Measurements from ENCODE around the gene KSR1. TPM values are rescaled to one million over a fixed set of nuclear protein-coding genes. Genes with fewer than 3 reads are reported as not detected.

The KSR1 gene
- total and polyA plus RNA-seq, 4 donors, result 23.0 to 71.1 (median 47.0) TPM

DNA sequence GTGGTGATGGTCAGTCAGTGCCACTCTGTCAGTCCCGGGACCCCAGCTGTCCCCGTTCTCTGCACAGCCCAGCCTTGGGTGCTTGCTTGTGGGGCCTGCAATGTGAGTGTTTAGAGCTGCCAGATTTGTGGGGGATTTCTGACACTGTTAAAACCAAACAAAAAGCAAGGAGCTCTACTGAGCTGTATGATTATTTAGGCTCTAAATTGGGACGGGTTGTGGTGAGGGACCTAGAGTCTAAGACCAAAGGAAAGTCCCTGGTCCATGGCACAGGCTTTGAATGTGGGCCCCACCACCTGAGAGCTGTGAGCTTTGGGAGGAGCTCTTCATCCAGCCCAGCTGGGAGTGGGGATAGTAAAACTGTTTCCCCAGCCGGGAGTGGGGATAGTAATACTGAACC is 63.3 kb downstream of the KSR1 start:
- Histone ChIP-seq H3K36me3 (ENCODE audit: control insufficient read depth, insufficient read depth, low read length) (peaks cover 2% of the 10 kb centered on the region), H3K27me3 (ENCODE audit: control insufficient read depth, insufficient read depth, low read length) (no peaks in the 10 kb centered on the region), H3K4me3 (ENCODE audit: low read depth, low read length) (no peak overlapping the region), H3K27ac (ENCODE audit: low read depth, low read length) (peak overlapping the region; percentile 87), H3K4me1 (ENCODE audit: control insufficient read depth, insufficient read depth, low read length) (peaks cover 48% of the 10 kb centered on the region), H3K9me3 (ENCODE audit: control insufficient read depth, insufficient read depth, low read length) (no peaks in the 10 kb centered on the region)
- DNase-seq (ENCODE audit: low read depth in 4 of 6, low spot score in 6 of 6), result no peak
- 36% methylated on average over 4 of the region's 4 CpGs for WGBS (ENCODE audit: insufficient coverage)

DNA sequence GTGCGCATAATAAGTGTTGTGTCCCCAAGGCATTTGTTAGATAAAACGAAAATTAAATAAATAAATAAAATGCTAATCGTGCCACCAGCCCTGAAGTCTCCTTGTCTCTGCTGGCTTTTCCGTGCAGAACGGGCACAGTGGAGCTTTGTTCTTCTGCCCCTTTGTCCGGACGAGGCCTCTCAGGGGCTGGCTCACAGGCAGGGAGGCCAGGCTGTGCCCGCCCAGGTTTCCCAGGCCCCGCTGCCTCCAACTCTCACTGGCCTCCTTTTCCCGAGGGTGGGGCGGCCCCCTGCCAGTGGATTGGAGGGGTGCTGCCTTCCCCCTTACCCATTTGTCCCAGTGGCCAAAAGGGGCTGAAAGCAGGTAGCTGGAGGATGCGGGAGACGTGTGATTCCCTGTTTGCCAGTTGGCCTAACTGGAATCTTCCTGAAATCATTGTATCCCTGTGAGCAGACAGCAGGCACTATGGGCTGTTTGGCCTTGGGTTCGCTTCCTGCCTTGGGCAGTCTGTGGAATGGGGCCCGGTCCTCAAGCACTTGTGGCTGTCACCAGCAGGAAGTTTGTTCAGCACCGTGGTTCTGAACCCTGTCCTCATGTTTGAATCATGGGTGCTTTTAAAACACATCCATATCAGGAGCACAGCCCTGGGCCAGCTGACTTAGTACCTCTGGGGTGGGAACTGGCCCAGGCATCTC is 64.4 kb downstream of the KSR1 start:
- H3K9me3 ChIP-seq (ENCODE audit: control insufficient read depth, insufficient read depth, low read length), result no peaks in the 10 kb centered on the region
- peaks cover 2% of the 10 kb centered on the region for H3K36me3 ChIP-seq (ENCODE audit: control insufficient read depth, insufficient read depth, low read length)
- H3K4me1 ChIP-seq (ENCODE audit: control insufficient read depth, insufficient read depth, low read length), result peaks cover 47% of the 10 kb centered on the region
- no peak overlapping the region for H3K4me3 ChIP-seq (ENCODE audit: low read depth, low read length)
- H3K27me3 ChIP-seq (ENCODE audit: control insufficient read depth, insufficient read depth, low read length), result no peaks in the 10 kb centered on the region
- peak overlapping the region; percentile 87 for H3K27ac ChIP-seq (ENCODE audit: low read depth, low read length)
- peak in 4 of 6 donors; percentile 43 to 84 (median 64) for DNase-seq (ENCODE audit: low read depth in 4 of 6, low spot score in 6 of 6)
- 30% methylated on average over 12 of the region's 16 CpGs for WGBS (ENCODE audit: insufficient coverage)

DNA sequence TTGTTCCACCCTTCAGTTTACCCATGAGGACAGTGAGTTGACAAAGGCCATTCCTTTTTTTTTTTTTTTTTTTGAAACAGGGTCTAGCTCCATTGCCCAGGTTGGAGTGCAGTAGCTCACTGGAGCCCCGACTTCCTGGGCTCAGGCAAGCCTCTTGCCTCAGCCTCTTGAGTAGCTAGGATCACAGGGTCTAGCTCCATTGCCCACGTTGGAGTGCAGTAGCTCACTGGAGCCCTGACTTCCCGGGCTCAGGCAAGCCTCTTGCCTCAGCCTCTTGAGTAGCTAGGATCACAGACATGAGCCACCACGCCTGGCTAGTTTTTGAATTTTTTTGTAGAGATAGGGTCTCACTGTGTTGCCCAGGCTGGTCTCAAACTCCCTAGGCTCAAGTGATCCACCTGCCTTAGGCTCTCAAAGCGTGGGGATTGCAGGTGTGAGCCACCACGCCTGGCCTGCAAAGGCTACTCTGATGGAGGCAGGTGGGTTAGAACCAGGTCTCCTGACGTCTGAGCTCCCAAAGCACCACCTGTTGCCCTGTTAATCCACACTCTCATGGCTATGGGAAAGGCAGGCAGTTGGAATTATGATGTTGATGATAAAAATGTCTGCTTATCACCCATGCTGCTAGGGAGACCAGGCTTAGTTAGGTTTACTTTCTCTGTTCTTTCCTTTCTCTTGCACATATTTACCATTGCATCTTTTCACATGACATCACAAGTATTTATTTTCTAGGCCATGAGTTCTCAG is 65.2 kb downstream of the KSR1 start:
- Histone ChIP-seq H3K27me3 (ENCODE audit: control insufficient read depth, insufficient read depth, low read length) (no peaks in the 10 kb centered on the region), H3K4me3 (ENCODE audit: low read depth, low read length) (no peak overlapping the region), H3K36me3 (ENCODE audit: control insufficient read depth, insufficient read depth, low read length) (peaks cover 2% of the 10 kb centered on the region), H3K4me1 (ENCODE audit: control insufficient read depth, insufficient read depth, low read length) (peaks cover 47% of the 10 kb centered on the region), H3K27ac (ENCODE audit: low read depth, low read length) (no peak overlapping the region), H3K9me3 (ENCODE audit: control insufficient read depth, insufficient read depth, low read length) (no peaks in the 10 kb centered on the region)
- DNase-seq (ENCODE audit: low read depth in 4 of 6, low spot score in 6 of 6), result no peak
- WGBS (ENCODE audit: insufficient coverage), result 98% methylated on average over 5 of the region's 7 CpGs

DNA sequence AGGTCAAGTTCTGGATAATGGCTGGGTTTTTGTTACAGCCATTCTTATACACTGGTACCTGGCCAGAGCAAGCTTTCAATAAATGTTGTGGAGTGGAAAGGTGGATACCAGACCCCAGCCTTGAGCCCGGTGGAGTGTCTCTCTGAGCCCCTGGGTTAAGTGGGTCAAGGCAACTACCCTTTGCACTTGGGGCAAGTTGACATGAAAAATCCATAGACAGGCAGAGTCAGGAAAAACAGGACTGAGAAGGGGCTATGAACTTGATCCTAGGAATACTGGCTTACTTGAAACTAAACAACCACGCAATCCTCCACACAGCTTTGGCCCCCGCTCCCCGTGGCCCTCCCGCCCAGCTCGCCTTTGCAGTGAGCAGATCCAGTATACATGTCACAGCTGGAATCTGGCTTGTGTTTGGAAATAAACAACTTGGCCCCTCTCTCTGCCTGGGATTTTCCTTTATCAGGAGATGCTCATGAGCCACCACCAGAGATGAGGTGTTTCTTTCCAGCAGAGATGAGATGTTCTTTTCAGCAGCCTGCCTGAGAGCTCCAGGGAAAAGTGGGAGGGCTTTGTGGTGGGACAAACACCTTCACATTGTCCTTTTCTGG is 65.9 kb downstream of the KSR1 start:
- H3K27me3 ChIP-seq (ENCODE audit: control insufficient read depth, insufficient read depth, low read length), result no peaks in the 10 kb centered on the region
- no peaks in the 10 kb centered on the region for H3K9me3 ChIP-seq (ENCODE audit: control insufficient read depth, insufficient read depth, low read length)
- peaks cover 51% of the 10 kb centered on the region for H3K4me1 ChIP-seq (ENCODE audit: control insufficient read depth, insufficient read depth, low read length)
- H3K4me3 ChIP-seq (ENCODE audit: low read depth, low read length), result no peak overlapping the region
- peaks cover 2% of the 10 kb centered on the region for H3K36me3 ChIP-seq (ENCODE audit: control insufficient read depth, insufficient read depth, low read length)
- WGBS (ENCODE audit: insufficient coverage), result 89% methylated on average over 5 of the region's 6 CpGs
- H3K27ac ChIP-seq (ENCODE audit: low read depth, low read length), result no peak overlapping the region
- DNase-seq (ENCODE audit: low read depth in 4 of 6, low spot score in 6 of 6), result no peak

DNA sequence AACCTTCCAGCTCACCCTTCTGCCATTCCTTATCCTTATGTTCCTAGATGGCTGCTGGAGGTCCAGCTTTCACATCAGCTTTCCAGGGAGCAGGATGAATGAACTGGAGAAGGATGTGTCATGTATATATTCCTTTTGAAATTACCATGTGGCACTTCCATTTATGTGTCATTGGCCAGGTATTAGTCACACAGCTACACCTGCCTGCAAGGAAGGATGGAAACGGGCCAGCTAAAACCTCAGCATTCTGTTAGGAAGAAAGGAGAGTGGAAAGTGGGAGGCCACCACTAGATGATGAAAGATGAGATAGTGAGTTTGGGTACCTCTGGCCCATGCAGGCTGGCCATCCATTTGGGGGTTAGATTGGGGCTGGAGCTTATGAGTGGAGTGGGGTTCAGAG is 67.5 kb downstream of the KSR1 start:
- H3K27ac ChIP-seq (ENCODE audit: low read depth, low read length), result no peak overlapping the region
- no peak overlapping the region for H3K4me3 ChIP-seq (ENCODE audit: low read depth, low read length)
- H3K36me3 ChIP-seq (ENCODE audit: control insufficient read depth, insufficient read depth, low read length), result peaks cover 2% of the 10 kb centered on the region
- H3K9me3 ChIP-seq (ENCODE audit: control insufficient read depth, insufficient read depth, low read length), result no peaks in the 10 kb centered on the region
- no peaks in the 10 kb centered on the region for H3K27me3 ChIP-seq (ENCODE audit: control insufficient read depth, insufficient read depth, low read length)
- peaks cover 42% of the 10 kb centered on the region for H3K4me1 ChIP-seq (ENCODE audit: control insufficient read depth, insufficient read depth, low read length)
- DNase-seq (ENCODE audit: low read depth in 4 of 6, low spot score in 6 of 6), result no peak
- 92% methylated on average over 1 of the region's 1 CpG for WGBS (ENCODE audit: insufficient coverage)

DNA sequence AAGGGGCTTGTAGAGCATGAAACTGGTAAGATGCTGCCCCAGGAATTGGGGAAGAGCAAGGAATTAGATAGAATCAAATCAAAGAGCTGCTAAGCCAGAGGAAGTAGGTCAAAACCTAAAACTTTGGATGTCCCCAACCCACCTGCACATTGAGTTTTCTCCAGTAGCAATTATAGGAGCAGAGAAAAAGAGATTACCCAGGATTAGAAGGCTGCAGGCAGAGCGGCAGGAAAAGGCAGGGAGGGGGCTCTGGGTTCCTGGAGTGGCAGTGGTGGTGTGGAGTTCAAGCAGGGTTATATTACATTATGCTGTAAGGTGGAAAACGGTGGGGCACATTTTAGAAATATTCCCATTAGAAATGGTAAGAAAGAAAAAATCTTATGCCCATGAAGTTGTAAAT is 68.3 kb downstream of the KSR1 start:
- WGBS (ENCODE audit: insufficient coverage), result 92% methylated on average over 1 of the region's 2 CpGs
- no peak for DNase-seq (ENCODE audit: low read depth in 4 of 6, low spot score in 6 of 6)
- Histone ChIP-seq H3K4me3 (ENCODE audit: low read depth, low read length) (no peak overlapping the region), H3K9me3 (ENCODE audit: control insufficient read depth, insufficient read depth, low read length) (no peaks in the 10 kb centered on the region), H3K4me1 (ENCODE audit: control insufficient read depth, insufficient read depth, low read length) (peaks cover 34% of the 10 kb centered on the region), H3K36me3 (ENCODE audit: control insufficient read depth, insufficient read depth, low read length) (peaks cover 2% of the 10 kb centered on the region), H3K27me3 (ENCODE audit: control insufficient read depth, insufficient read depth, low read length) (no peaks in the 10 kb centered on the region), H3K27ac (ENCODE audit: low read depth, low read length) (no peak overlapping the region)

DNA sequence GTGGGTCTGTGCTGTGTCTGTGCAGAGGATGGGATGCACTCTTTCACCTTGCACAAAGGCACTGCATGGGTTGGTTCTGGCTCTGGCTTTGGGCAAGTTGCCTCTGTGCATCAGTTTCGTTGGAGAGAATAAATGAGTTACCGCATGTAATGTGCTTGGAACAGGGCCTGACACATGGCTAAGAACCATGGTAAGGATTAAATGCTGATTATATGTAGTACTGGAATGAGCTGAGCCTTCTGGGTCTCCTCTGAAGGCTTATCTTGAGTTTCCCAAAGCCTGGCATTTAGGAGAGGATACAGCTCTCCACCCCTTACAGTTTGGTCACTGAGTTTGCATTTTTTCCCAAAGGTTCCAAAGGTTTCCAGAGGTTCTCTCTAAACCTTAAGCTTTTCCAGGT is 69.1 kb downstream of the KSR1 start:
- DNase-seq (ENCODE audit: low read depth in 4 of 6, low spot score in 6 of 6), result peak in 1 of 6 donors; percentile 39

DNA sequence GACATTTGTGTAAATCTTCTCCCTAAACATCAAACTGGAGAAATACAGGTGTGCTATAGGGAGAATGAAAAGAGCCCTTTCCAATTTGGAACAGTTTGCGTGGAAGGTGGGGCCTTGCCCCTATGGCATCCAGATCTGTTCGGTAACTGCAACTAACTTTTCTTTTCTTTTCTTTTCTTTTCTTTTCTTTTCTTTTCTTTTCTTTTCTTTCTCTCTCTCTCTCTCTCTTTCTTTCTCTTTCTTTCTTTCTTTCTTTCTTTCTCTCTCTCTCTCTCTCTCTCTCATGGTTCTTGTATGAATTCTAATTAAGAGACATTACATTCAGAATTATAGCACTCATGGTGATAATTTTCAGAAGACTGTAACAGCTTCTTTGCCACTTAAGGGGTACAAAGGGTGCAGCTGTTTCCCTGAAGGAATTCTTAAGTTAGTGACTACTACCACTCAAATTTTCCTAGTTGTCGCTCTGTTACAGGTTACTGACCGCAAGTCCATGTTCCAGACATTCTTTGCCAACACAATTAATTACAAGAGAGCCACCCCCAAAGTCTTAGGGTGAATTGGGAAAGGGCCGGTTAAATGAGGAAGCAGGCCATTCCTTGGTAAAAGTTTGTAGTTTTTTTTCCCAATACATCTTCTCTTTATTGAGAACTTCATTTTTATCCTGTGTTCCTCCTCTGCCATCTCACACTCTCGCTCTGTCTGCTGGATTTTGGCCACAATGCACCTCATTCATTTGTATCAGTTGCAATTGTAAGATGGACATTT is 69.8 kb downstream of the KSR1 start:
- Histone ChIP-seq H3K36me3 (ENCODE audit: control insufficient read depth, insufficient read depth, low read length) (no peaks in the 10 kb centered on the region), H3K27me3 (ENCODE audit: control insufficient read depth, insufficient read depth, low read length) (no peaks in the 10 kb centered on the region), H3K4me3 (ENCODE audit: low read depth, low read length) (no peak overlapping the region), H3K9me3 (ENCODE audit: control insufficient read depth, insufficient read depth, low read length) (no peaks in the 10 kb centered on the region), H3K27ac (ENCODE audit: low read depth, low read length) (no peak overlapping the region), H3K4me1 (ENCODE audit: control insufficient read depth, insufficient read depth, low read length) (peaks cover 23% of the 10 kb centered on the region)
- 80% methylated on average over 1 of the region's 6 CpGs for WGBS (ENCODE audit: insufficient coverage)
- no peak for DNase-seq (ENCODE audit: low read depth in 4 of 6, low spot score in 6 of 6)

More for the DNA sequence above, 69.1 kb downstream of the KSR1 start:
- peaks cover 2% of the 10 kb centered on the region for H3K36me3 ChIP-seq (ENCODE audit: control insufficient read depth, insufficient read depth, low read length)
- no peak overlapping the region for H3K4me3 ChIP-seq (ENCODE audit: low read depth, low read length)
- 40% methylated on average over 2 of the region's 2 CpGs for WGBS (ENCODE audit: insufficient coverage)
- peaks cover 29% of the 10 kb centered on the region for H3K4me1 ChIP-seq (ENCODE audit: control insufficient read depth, insufficient read depth, low read length)
- H3K9me3 ChIP-seq (ENCODE audit: control insufficient read depth, insufficient read depth, low read length), result no peaks in the 10 kb centered on the region
- H3K27ac ChIP-seq (ENCODE audit: low read depth, low read length), result no peak overlapping the region
- no peaks in the 10 kb centered on the region for H3K27me3 ChIP-seq (ENCODE audit: control insufficient read depth, insufficient read depth, low read length)

DNA sequence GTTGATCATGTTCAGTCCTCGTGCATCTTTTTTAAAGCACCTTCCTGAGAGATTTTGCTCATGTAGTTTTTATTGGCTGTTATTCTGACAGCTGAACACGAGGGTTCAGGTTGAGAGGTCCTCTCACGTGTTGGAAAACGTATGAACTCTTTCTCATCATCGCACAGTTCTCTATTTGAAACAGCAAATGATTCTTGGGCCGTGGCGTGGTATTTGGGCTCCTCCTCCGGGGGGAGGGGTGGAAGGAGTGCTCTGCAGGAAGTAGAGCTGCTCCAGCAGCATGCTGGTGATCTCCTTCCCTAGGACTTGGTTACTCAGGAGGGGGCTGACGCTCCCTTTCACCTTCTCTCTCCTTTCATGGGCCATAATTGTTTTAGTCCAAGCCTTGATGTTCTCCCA is 70.4 kb downstream of the KSR1 start:
- Histone ChIP-seq H3K36me3 (ENCODE audit: control insufficient read depth, insufficient read depth, low read length) (no peaks in the 10 kb centered on the region), H3K27me3 (ENCODE audit: control insufficient read depth, insufficient read depth, low read length) (no peaks in the 10 kb centered on the region), H3K4me3 (ENCODE audit: low read depth, low read length) (no peak overlapping the region), H3K4me1 (ENCODE audit: control insufficient read depth, insufficient read depth, low read length) (peaks cover 23% of the 10 kb centered on the region), H3K27ac (ENCODE audit: low read depth, low read length) (no peak overlapping the region), H3K9me3 (ENCODE audit: control insufficient read depth, insufficient read depth, low read length) (no peaks in the 10 kb centered on the region)
- no peak for DNase-seq (ENCODE audit: low read depth in 4 of 6, low spot score in 6 of 6)
- WGBS (ENCODE audit: insufficient coverage), result 17% methylated on average over 2 of the region's 9 CpGs
